GM12878 (cell line): ENCODE measurements around the gene TFDP1. TPM values are rescaled to one million over a fixed set of nuclear protein-coding genes. Genes with fewer than 3 reads are reported as not detected.

Experiments
- ATAC-seq: fragments of 200-7000 bp; cut with Tn5 transposase; 3 replicates; pipeline ENCODE4 v1.9.1; 2020; ENCODE audit warnings: mild to moderate bottlenecking, moderate library complexity
- BruUV-seq: library from RNA; stranded (reverse); fragments of 400-500 nt; replicated peaks from 2 replicates; lab custom pipeline; 2021; lab: Mats Ljungman, UMichigan
- CTCF ChIA-PET: fragments of 300-600 bp; sonication (Branson Sonifier 250); formaldehyde crosslinking; extraction: SDS; loops from one replicate; lab custom pipeline; 2021; ENCODE audit warnings: inconsistent platforms; lab: Yijun Ruan, JAX
- POLR2A ChIA-PET: fragments of 350-600 bp; formaldehyde crosslinking; extraction: SDS; loops from one replicate; lab custom pipeline; 2021; ENCODE audit warnings: inconsistent platforms; lab: Charles Lee
- RAD21 ChIA-PET: fragments of 300-600 bp; sonication (Branson Sonifier 250); formaldehyde crosslinking; loops from one replicate; lab custom pipeline; 2023; ENCODE audit warnings: antibody characterized with exemption; ENCODE audit not compliant: unreplicated experiment; lab: Charles Lee
- SMC1A ChIA-PET: fragments of 300-600 bp; sonication (Branson Sonifier 250); formaldehyde crosslinking; loops from one replicate; lab custom pipeline; 2023; ENCODE audit not compliant: unreplicated experiment, uncharacterized antibody; lab: Charles Lee
- DNase-seq: peaks from one replicate; pipeline ENCODE4 v3.0.0-alpha.2; 2011; ENCODE audit warnings: low read depth, low spot score
- FAIRE-seq: peaks from 3 replicates; lab custom pipeline; 2011; peaks lifted over from hg19 to GRCh38; lab: Jason Lieb, UNC
- H2AFZ ChIP-seq: 2 replicates; pipeline ENCODE4 v1.6.0; 2011; ENCODE audit warnings: low read depth, low read length, control low read depth; ENCODE audit not compliant: control insufficient read depth
- H3K27ac ChIP-seq: 2 replicates; pipeline ENCODE4 v1.5.1; 2011; ENCODE audit warnings: control low read depth; ENCODE audit not compliant: control insufficient read depth, insufficient read depth
- H3K27me3 ChIP-seq, 2 experiments: replicated peaks in 1 of 2; 2 replicates each; pipeline versions ENCODE4 v1.6.0 to v1.6.1; 2011; ENCODE audit warnings: low read length in 1 of 2; ENCODE audit not compliant: control insufficient read depth in 2 of 2, insufficient read depth in 2 of 2
- H3K36me3 ChIP-seq, 2 experiments: 2 replicates each; pipeline ENCODE4 v1.5.1; 2011; ENCODE audit warnings: low read length in 1 of 2; ENCODE audit not compliant: control insufficient read depth in 2 of 2, insufficient read depth in 2 of 2
- H3K4me1 ChIP-seq: 2 replicates; pipeline ENCODE4 v1.6.1; 2011; ENCODE audit warnings: mild to moderate bottlenecking, low read length, moderate library complexity, mixed read lengths; ENCODE audit not compliant: control insufficient read depth, insufficient read depth
- H3K4me2 ChIP-seq: 2 replicates; pipeline ENCODE4 v1.6.0; 2011; ENCODE audit warnings: control low read depth; ENCODE audit not compliant: control insufficient read depth, insufficient read depth
- H3K4me3 ChIP-seq: fragments of 200-600 bp; sonication (generic); 2 replicates; pipeline ENCODE4 v1.5.1; 2016
- H3K79me2 ChIP-seq: 2 replicates; pipeline ENCODE4 v1.6.0; 2011; ENCODE audit warnings: low read length; ENCODE audit not compliant: control insufficient read depth, insufficient read depth
- H3K9ac ChIP-seq: 2 replicates; pipeline ENCODE4 v1.8.0; 2011; ENCODE audit warnings: low read length, control low read depth, mixed read lengths; ENCODE audit not compliant: control insufficient read depth, insufficient read depth
- H3K9me3 ChIP-seq: replicated peaks from 3 replicates; pipeline ENCODE4 v1.5.1; 2011; ENCODE audit warnings: mild to moderate bottlenecking, low read length; ENCODE audit not compliant: control insufficient read depth, insufficient read depth
- H4K20me1 ChIP-seq: 2 replicates; pipeline ENCODE4 v1.6.0; 2011; ENCODE audit not compliant: control insufficient read depth, insufficient read depth
- CBX5 ChIP-seq: sonication (generic); IDR thresholded peaks from 2 replicates; pipeline ENCODE4 v1.6.1; 2016; ENCODE audit warnings: low read depth, moderate library complexity, mild to moderate bottlenecking, inconsistent platforms
- CHD4 ChIP-seq: fragments of 200-600 bp; sonication (generic); IDR thresholded peaks from 2 replicates; pipeline ENCODE4 v1.6.1; 2016; ENCODE audit warnings: mild to moderate bottlenecking
- EED ChIP-seq: sonication (generic); IDR thresholded peaks from 2 replicates; pipeline ENCODE4 v1.6.1; 2016; ENCODE audit warnings: antibody characterized with exemption, low read depth
- GATAD2B ChIP-seq: fragments of 450-650 bp; conservative IDR thresholded peaks from 2 replicates; pipeline ENCODE4 v1.6.1; 2017; ENCODE audit warnings: low read depth, mild to moderate bottlenecking, moderate library complexity
- IKZF2 ChIP-seq, 2 experiments: fragments of 450-650 bp; IDR thresholded peaks; 2 replicates each; pipeline ENCODE4 v1.6.1; 2017; ENCODE audit warnings: mild to moderate bottlenecking in 2 of 2, moderate library complexity in 2 of 2
- KAT2A ChIP-seq: conservative IDR thresholded peaks from 2 replicates; pipeline ENCODE4 v1.6.1; 2011; ENCODE audit warnings: low read depth, low read length; ENCODE audit not compliant: control insufficient read depth
- KDM1A ChIP-seq: fragments of 200-600 bp; sonication (generic); IDR thresholded peaks from 2 replicates; pipeline ENCODE4 v1.6.1; 2016; ENCODE audit warnings: borderline replicate concordance
- KLF5 ChIP-seq: fragments of 450-650 bp; IDR thresholded peaks from 2 replicates; pipeline ENCODE4 v1.6.1; 2014; ENCODE audit warnings: mild to moderate bottlenecking; ENCODE audit not compliant: partially characterized antibody
- NBN ChIP-seq: fragments of 450-650 bp; IDR thresholded peaks from 2 replicates; pipeline ENCODE4 v1.6.1; 2016
- NFYB ChIP-seq: IDR thresholded peaks from 2 replicates; pipeline ENCODE4 v1.6.1; 2011; ENCODE audit warnings: low read depth, mild to moderate bottlenecking, low read length, improper control_type of control experiment, moderate library complexity; ENCODE audit not compliant: insufficient read depth
- PML ChIP-seq: IDR thresholded peaks from 2 replicates; pipeline ENCODE4 v1.6.1; 2012; ENCODE audit warnings: low read length, inconsistent platforms
- POLR2AphosphoS2 ChIP-seq: IDR thresholded peaks from 2 replicates; pipeline ENCODE4 v1.6.1; 2011; ENCODE audit warnings: low read depth, mild to moderate bottlenecking, low read length, improper control_type of control experiment, moderate library complexity
- RELA ChIP-seq: fragments of 450-650 bp; IDR thresholded peaks from 2 replicates; pipeline ENCODE4 v1.8.0; 2014; ENCODE audit warnings: borderline replicate concordance; ENCODE audit not compliant: partially characterized antibody
- WRNIP1 ChIP-seq: IDR thresholded peaks from 2 replicates; pipeline ENCODE4 v1.6.1; 2011; ENCODE audit warnings: low read depth, low read length, improper control_type of control experiment, borderline replicate concordance
- ZNF384 ChIP-seq: IDR thresholded peaks from 2 replicates; pipeline ENCODE4 v1.6.1; 2012; ENCODE audit warnings: low read depth, mild to moderate bottlenecking, low read length, improper control_type of control experiment, borderline replicate concordance
- ZNF622 ChIP-seq: fragments of 450-650 bp; IDR thresholded peaks from 2 replicates; pipeline ENCODE4 v1.6.1; 2017; ENCODE audit warnings: mild to moderate bottlenecking, inconsistent platforms
- ZSCAN29 ChIP-seq: fragments of 450-650 bp; IDR thresholded peaks from 2 replicates; pipeline ENCODE4 v1.6.1; 2017; ENCODE audit warnings: mild to moderate bottlenecking, moderate library complexity
- WGBS: methylation state at CpG from one replicate; pipeline ENCODE4 v1.1.6; 2016; ENCODE audit warnings: low lambda C conversion rate; ENCODE audit not compliant: insufficient replicate concordance, insufficient coverage; ENCODE audit errors: missing lambda C conversion rate; 5-methylcytosine and 5-hydroxymethylcytosine counted together
- in situ Hi-C: fragments of 300-500 bp; cut with MboI; formaldehyde crosslinking; loops from 9 replicates; pipeline ENCODE4 v1.14.3; 2018; ENCODE audit warnings: mixed read lengths
- intact Hi-C: fragments of 100-400 bp; cut with micrococcal nuclease; formaldehyde crosslinking; loops from one replicate; pipeline ENCODE4 v1.14.2; 2022; ENCODE audit not compliant: unreplicated experiment
- polyA plus RNA-seq, 11 experiments: library from polyadenylated mRNA; depleted of rRNA in 4 of 11; unstranded in 6 of 11; stranded (reverse) in 5 of 11; fragments of >200 nt; fragmentation: Nextera tagmentation in 4 of 11; fragmentation: Illumina TruSeq in 1 of 11; extraction: Ambion mirVana in 4 of 11; extraction: Trizol in 1 of 11; gene quantifications; 1 replicate in 1 of 11; 2 replicates in 10 of 11; pipeline versions ENCODE4 v1.2.1 to v1.2.3, GENCODE V29; 2011 to 2016; ENCODE audit warnings: inconsistent platforms in 2 of 11, missing spikeins in 2 of 11, low read depth in 1 of 11
- total RNA-seq, 4 experiments: library from RNA; depleted of rRNA in 3 of 4; stranded (reverse); fragments of >200 nt in 3 of 4; fragmentation: Illumina TruSeq in 1 of 4; extraction: Trizol in 1 of 4; gene quantifications; 2 replicates each; pipeline versions ENCODE4 v1.2.1 to v1.2.3, GENCODE V29; 2013 to 2021
- TF ChIP-seq, protein P1 (sequence below): IDR thresholded peaks from 2 replicates; pipeline ENCODE4 v1.6.1; 2012; ENCODE audit warnings: low read depth, low read length, improper control_type of control experiment
- TF ChIP-seq, protein P2 (sequence below): fragments of 450-650 bp; IDR thresholded peaks from 2 replicates; pipeline ENCODE4 v1.6.1; 2017; ENCODE audit warnings: mild to moderate bottlenecking
- TF ChIP-seq, protein P3 (sequence below): fragments of 450-650 bp; IDR thresholded peaks from 2 replicates; pipeline ENCODE4 v1.6.1; 2017; ENCODE audit warnings: borderline replicate concordance

Gene TFDP1
- total and polyA plus RNA-seq, 10 of the 15 experiments (the other 5 are each of a cell fraction or from before 2014, with no cell fraction given), result 37.7 to 254 (median 119) TPM

DNA sequence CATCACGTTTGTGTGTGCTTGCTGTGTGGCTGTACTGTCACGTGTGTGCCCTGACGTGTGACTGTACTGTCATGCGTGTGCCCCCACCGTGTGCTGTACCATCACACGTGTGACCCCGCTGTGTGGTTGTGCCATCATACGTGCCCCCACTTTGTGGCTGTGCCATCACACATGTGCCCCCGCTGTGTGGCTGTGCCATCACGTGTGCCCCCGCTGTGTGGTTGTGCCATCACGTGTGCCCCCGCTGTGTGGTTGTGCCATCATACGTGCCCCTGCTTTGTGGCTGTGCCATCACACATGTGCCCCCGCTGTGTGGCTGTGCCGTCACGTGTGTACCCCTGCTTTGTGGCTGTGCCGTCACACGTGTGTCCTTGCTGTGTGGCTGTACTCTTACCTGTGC is 25.7 kb downstream of the TFDP1 start:
- no peak overlapping the region for H3K4me2 ChIP-seq
- peaks cover 17% of the 10 kb centered on the region for H3K79me2 ChIP-seq
- POLR2A ChIA-PET, result no interaction called here
- no peak for TF ChIP-seq EED
- no peak for TF ChIP-seq ZNF384
- no peak for TF ChIP-seq ZNF622
- TF ChIP-seq, protein P1, sequence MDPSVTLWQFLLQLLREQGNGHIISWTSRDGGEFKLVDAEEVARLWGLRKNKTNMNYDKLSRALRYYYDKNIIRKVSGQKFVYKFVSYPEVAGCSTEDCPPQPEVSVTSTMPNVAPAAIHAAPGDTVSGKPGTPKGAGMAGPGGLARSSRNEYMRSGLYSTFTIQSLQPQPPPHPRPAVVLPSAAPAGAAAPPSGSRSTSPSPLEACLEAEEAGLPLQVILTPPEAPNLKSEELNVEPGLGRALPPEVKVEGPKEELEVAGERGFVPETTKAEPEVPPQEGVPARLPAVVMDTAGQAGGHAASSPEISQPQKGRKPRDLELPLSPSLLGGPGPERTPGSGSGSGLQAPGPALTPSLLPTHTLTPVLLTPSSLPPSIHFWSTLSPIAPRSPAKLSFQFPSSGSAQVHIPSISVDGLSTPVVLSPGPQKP, result no peak
- TF ChIP-seq IKZF2 (IDR thresholded peaks at IDR 0.05), result no peak
- TF ChIP-seq GATAD2B, result no peak
- TF ChIP-seq, protein P2, sequence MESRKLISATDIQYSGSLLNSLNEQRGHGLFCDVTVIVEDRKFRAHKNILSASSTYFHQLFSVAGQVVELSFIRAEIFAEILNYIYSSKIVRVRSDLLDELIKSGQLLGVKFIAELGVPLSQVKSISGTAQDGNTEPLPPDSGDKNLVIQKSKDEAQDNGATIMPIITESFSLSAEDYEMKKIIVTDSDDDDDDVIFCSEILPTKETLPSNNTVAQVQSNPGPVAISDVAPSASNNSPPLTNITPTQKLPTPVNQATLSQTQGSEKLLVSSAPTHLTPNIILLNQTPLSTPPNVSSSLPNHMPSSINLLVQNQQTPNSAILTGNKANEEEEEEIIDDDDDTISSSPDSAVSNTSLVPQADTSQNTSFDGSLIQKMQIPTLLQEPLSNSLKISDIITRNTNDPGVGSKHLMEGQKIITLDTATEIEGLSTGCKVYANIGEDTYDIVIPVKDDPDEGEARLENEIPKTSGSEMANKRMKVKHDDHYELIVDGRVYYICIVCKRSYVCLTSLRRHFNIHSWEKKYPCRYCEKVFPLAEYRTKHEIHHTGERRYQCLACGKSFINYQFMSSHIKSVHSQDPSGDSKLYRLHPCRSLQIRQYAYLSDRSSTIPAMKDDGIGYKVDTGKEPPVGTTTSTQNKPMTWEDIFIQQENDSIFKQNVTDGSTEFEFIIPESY, result no peak
- TF ChIP-seq KLF5, result no peak
- TF ChIP-seq RELA, result no peak
- TF ChIP-seq PML, result no peak
- TF ChIP-seq ZSCAN29, result no peak
- TF ChIP-seq CBX5, result no peak
- TF ChIP-seq KAT2A, result no peak
- TF ChIP-seq KDM1A, result no peak
- TF ChIP-seq, protein P3, sequence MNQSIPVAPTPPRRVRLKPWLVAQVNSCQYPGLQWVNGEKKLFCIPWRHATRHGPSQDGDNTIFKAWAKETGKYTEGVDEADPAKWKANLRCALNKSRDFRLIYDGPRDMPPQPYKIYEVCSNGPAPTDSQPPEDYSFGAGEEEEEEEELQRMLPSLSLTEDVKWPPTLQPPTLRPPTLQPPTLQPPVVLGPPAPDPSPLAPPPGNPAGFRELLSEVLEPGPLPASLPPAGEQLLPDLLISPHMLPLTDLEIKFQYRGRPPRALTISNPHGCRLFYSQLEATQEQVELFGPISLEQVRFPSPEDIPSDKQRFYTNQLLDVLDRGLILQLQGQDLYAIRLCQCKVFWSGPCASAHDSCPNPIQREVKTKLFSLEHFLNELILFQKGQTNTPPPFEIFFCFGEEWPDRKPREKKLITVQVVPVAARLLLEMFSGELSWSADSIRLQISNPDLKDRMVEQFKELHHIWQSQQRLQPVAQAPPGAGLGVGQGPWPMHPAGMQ, result no peak
- no peak for TF ChIP-seq CHD4
- TF ChIP-seq POLR2AphosphoS2, result no peak
- TF ChIP-seq NFYB, result no peak
- no peak for TF ChIP-seq NBN
- no peak for TF ChIP-seq WRNIP1
- TF ChIP-seq, all 136 proteins: peak for 0
- Histone ChIP-seq H3K4me3 (no peak overlapping the region), H3K9ac (no peak overlapping the region), H2AFZ (no peak overlapping the region), H3K27me3 (no peaks in the 10 kb centered on the region), H4K20me1 (peaks cover 3% of the 10 kb centered on the region; the same call in 1 of the 2 replicates), H3K36me3 (peaks cover 22 to 30% of the 10 kb centered on the region in 2 experiments; a peak in 3 of 4 replicates), H3K27ac (no peak overlapping the region), H3K4me1 (no peaks in the 10 kb centered on the region), H3K9me3 (no peaks in the 10 kb centered on the region)
- RAD21 ChIA-PET, result no interaction called here
- FAIRE-seq (no peak), DNase-seq (no peak), ATAC-seq (no peak)
- no TSS peak for BruUV-seq
- in situ Hi-C loops, result no loop called here
- 99% methylated on average over 18 of the region's 19 CpGs for WGBS
- intact Hi-C loops, result no loop called here
- SMC1A ChIA-PET, result no interaction called here
- CTCF ChIA-PET, result no interaction called here
